SJSA1 (cell line): ENCODE measurements around the gene SYNGR4. TPM values are rescaled to one million over a fixed set of nuclear protein-coding genes. Genes with fewer than 3 reads are reported as not detected.

Source experiments
- DNase-seq, 2 experiments: peaks; one replicate each; pipeline ENCODE4 v3.0.0-alpha.2; 2015 to 2020; ENCODE audit warnings: low spot score in 2 of 2, low read depth in 1 of 2
- H3K27ac ChIP-seq: fragments of 250-450 bp; sonication (Bioruptor Pico); 2 replicates; pipeline ENCODE4 v1.5.1; 2020; ENCODE audit warnings: mild to moderate bottlenecking, moderate library complexity
- H3K27me3 ChIP-seq: fragments of 250-450 bp; sonication (Bioruptor Pico); replicated peaks from 2 replicates; pipeline ENCODE4 v1.5.1; 2020; ENCODE audit warnings: mild to moderate bottlenecking, moderate library complexity
- H3K36me3 ChIP-seq: fragments of 250-450 bp; sonication (Bioruptor Pico); 2 replicates; pipeline ENCODE4 v1.5.1; 2020; ENCODE audit warnings: mild to moderate bottlenecking
- H3K4me1 ChIP-seq: fragments of 250-450 bp; sonication (Bioruptor Pico); replicated peaks from 2 replicates; pipeline ENCODE4 v1.6.1; 2021; ENCODE audit warnings: mild to moderate bottlenecking
- H3K4me3 ChIP-seq: fragments of 250-450 bp; sonication (Bioruptor Pico); 2 replicates; pipeline ENCODE4 v1.5.1; 2020; ENCODE audit warnings: mild to moderate bottlenecking
- H3K9me3 ChIP-seq: fragments of 250-450 bp; sonication (Bioruptor Pico); replicated peaks from 2 replicates; pipeline ENCODE4 v1.5.1; 2020; ENCODE audit warnings: mild to moderate bottlenecking
- total RNA-seq: library from RNA; depleted of rRNA; stranded (reverse); fragments of >200 nt; shearing (Covaris generic); gene quantifications from 2 replicates; pipeline ENCODE4 v1.2.3, GENCODE V29; 2014

Gene SYNGR4
- total RNA-seq, 1 experiment from 2014 or later, result not detected

- no peak overlapping the region for H3K4me3 ChIP-seq
- no peaks in the 10 kb centered on the region for H3K9me3 ChIP-seq
- H3K27ac ChIP-seq, result no peak overlapping the region
- peaks cover 21% of the 10 kb centered on the region for H3K36me3 ChIP-seq
- H3K27me3 ChIP-seq, result peaks cover 45% of the 10 kb centered on the region
- DNase-seq, result no peak
- H3K4me1 ChIP-seq, result peaks cover 11% of the 10 kb centered on the region
Measured at GRCh38 chr19:48392860-48393558, 28.8 kb downstream of the SYNGR4 start.

DNA sequence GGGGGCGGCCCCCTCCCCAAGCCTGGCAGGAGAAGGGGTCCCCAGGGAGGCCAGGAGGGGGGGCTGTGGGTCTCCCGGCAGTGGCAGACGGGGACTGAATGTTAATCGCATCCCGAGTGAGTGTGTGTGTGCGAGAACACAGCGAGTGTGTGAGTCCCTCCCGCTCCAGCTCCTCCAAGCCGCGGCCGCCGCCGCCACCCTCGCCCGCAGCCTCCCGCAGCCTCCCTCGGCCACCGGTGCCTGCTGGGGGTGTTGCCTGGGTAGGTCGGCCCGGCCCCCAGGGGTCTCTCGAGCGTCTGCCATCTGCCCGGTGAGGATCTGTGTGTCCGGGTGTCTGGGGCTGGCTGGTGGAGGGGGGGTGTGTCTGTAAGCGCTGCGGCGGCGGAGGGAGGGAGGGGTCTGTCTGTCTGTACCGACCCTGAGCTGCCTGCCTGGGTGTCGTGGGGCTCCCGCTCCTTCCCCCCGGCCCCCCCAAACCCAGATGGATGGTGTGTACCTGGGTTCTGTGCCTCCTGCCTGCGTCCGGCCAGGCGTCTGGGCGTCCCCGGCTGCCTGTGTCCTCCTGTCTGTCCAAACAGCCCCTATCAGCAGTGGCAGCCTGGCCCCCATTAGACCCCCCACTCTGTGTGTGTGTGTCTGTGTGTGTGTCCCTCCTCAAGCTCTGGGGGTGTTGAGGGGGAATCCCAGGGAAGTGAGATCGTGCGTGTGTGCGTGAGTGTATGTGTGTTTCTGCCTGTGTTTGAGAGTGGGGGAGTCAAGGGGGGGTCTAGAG, 29.6 kb downstream of the SYNGR4 start, which contains the start of gene GRIN2D:
TSS of gene GRIN2D (plus strand) at position 110 of the 772 bp plus-strand sequence. CDS start 4,725 bp downstream, outside the sequence.
- peaks cover 47% of the 10 kb centered on the region for H3K27me3 ChIP-seq
- no peak for DNase-seq
- peaks cover 14% of the 10 kb centered on the region for H3K36me3 ChIP-seq
- H3K4me1 ChIP-seq, result peaks cover 17% of the 10 kb centered on the region
- no peaks in the 10 kb centered on the region for H3K9me3 ChIP-seq
- H3K27ac ChIP-seq, result no peak within 1 kb of the TSS
- no peak within 1 kb of the TSS for H3K4me3 ChIP-seq

- peaks cover 47% of the 10 kb centered on the region for H3K27me3 ChIP-seq
- no peak overlapping the region for H3K4me3 ChIP-seq
- peaks cover 17% of the 10 kb centered on the region for H3K4me1 ChIP-seq
- peaks cover 6% of the 10 kb centered on the region; the same call in 1 of the 2 replicates for H3K36me3 ChIP-seq
- DNase-seq, result no peak
- H3K27ac ChIP-seq, result no peak overlapping the region
- H3K9me3 ChIP-seq, result no peaks in the 10 kb centered on the region
Measured at GRCh38 chr19:48394331-48395169, 30.4 kb downstream of the SYNGR4 start.

DNA sequence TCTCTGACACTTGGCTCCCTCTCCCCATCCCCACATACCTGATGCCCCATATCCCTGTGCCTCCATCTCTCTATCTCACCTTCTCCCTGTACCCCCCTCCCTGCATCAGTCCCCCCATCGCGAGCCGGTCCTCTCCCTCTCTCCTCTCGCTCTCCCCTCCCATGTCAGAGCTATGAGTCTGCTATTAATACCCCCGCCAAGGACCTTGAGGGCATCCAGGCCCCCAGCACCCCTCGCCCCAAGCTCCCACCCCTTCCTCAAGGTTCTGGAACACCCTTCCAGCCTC, 30.9 kb downstream of the SYNGR4 start:
- Histone ChIP-seq H3K4me3 (no peak overlapping the region), H3K9me3 (no peaks in the 10 kb centered on the region), H3K36me3 (0 out of 2 replicates have a peak, but pooled peaks cover 6% of the 10 kb centered on the region), H3K4me1 (peaks cover 20% of the 10 kb centered on the region), H3K27me3 (peaks cover 47% of the 10 kb centered on the region), H3K27ac (no peak overlapping the region)
- no peak for DNase-seq

DNA sequence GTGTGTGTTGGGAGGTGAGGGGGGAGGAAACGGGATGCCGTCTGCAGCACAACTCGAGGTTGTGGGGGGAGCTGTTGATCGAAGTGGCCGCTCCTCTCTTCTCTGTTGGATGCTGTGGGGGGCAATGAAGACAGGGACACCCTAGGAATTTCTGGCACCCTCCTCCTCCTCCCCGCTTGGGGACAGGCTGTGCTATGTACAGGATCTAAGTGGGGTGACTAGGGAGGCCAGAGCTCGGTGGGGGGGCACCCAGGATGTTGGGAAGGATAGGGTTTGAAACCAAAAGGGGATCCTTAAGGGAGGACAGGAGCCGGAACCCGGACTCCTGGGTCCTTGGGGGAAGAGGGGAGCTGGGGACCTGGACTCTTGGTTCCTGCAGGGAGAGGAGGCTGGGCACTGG, 31.3 kb downstream of the SYNGR4 start:
- no peak for DNase-seq
- Histone ChIP-seq H3K36me3 (0 out of 2 replicates have a peak, but pooled peaks cover 3% of the 10 kb centered on the region), H3K27me3 (peaks cover 47% of the 10 kb centered on the region), H3K9me3 (no peaks in the 10 kb centered on the region), H3K4me3 (no peak overlapping the region), H3K4me1 (peaks cover 24% of the 10 kb centered on the region), H3K27ac (no peak overlapping the region)

GRCh38 chr19:48396016-48396823, 32.1 kb downstream of the SYNGR4 start:
- Histone ChIP-seq H3K27ac (no peak overlapping the region), H3K27me3 (peaks cover 47% of the 10 kb centered on the region), H3K4me1 (peaks cover 26% of the 10 kb centered on the region)

DNA sequence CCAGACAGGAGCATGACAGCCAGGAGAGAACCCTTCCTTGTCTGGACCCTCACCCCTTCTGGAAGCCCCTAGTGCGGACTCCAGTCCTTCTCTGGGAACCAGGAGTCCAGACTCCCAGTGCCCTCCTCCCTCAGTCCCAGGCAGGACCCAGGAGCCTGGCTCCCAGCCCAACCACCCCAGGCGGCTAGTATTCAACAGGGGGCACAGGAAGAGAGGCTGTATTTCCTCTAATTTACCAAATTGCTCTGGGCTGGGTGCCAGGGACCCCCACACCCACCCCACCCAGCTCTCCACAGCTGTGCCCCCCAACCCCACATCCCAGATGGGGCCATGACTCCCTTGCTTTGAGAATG, 32.6 kb downstream of the SYNGR4 start:
- H3K36me3 ChIP-seq, result no peaks in the 10 kb centered on the region

More at GRCh38 chr19:48396016-48396823, 32.1 kb downstream of the SYNGR4 start:
- DNase-seq, result no peak
- Histone ChIP-seq H3K4me3 (no peak overlapping the region), H3K9me3 (no peaks in the 10 kb centered on the region), H3K36me3 (no peaks in the 10 kb centered on the region)

DNA sequence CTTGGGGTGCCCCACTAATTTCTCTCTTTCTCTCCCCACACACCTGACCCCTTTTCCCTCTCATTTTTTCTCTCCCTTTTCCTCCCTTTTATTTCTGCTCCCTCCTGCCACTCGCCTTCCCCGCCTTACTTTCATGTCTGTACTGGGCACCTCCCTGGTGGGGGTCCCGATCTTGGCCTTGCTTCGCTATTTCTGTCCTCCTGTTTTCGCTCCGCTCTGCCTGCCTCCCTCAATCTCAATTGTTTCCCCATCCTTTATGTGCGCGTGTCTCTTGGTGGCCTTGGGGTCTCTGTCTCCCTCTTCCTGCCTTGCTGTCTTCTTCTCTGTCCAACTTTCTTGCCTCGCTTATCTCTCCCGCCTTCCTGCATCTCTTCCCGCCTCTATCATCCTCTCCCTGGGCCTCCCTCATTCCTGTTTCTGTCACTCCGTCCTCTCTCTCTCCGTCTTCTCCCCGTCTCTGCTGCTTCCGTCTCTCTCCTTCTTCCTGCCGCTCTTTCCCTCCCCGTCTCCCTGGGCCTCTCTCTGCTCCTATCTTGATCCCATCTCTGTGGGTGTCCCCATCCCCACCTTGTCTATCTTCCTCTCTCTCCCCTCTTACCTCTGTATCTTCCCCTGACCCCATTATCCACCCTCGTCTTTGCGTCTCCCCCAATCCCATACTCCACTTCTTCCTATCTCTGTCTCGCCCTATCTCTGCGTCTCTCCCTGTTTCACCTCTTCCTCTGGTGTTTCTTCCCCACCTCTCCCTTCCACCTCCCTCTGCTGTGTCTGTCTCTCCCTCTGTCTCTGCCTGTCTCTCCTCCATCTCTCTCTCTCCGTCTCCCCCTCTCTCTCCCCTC, 33.3 kb downstream of the SYNGR4 start:
- peak overlapping the region; percentile 35 for H3K4me3 ChIP-seq
- H3K9me3 ChIP-seq, result no peaks in the 10 kb centered on the region
- no peaks in the 10 kb centered on the region for H3K36me3 ChIP-seq
- DNase-seq, result no peak
- peaks cover 26% of the 10 kb centered on the region for H3K4me1 ChIP-seq
- H3K27ac ChIP-seq, result no peak overlapping the region
- H3K27me3 ChIP-seq, result peaks cover 47% of the 10 kb centered on the region

More for the DNA sequence above, 32.6 kb downstream of the SYNGR4 start:
- peaks cover 47% of the 10 kb centered on the region for H3K27me3 ChIP-seq
- H3K4me3 ChIP-seq, result no peak overlapping the region
- peaks cover 26% of the 10 kb centered on the region for H3K4me1 ChIP-seq
- H3K9me3 ChIP-seq, result no peaks in the 10 kb centered on the region
- no peak for DNase-seq
- no peak overlapping the region for H3K27ac ChIP-seq

DNA sequence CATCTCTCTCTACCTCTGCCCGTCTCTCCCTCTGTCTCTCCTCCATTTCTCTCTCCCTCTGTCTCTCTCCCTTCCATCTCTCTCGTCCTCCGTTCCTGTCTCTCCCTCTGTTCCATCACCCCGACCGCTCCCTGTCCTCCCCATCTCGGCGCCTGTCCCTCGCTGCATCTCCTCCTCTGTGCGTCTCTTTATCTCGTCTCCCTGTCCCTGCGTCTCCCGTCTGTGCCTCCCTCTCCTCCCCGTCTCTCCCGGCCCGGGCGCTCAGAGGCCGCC, 33.9 kb downstream of the SYNGR4 start:
- no peak for DNase-seq
- peaks cover 47% of the 10 kb centered on the region for H3K27me3 ChIP-seq
- H3K4me3 ChIP-seq, result peak overlapping the region; percentile 35
- no peaks in the 10 kb centered on the region for H3K36me3 ChIP-seq
- no peak overlapping the region for H3K27ac ChIP-seq
- H3K4me1 ChIP-seq, result peaks cover 26% of the 10 kb centered on the region
- no peaks in the 10 kb centered on the region for H3K9me3 ChIP-seq

DNA sequence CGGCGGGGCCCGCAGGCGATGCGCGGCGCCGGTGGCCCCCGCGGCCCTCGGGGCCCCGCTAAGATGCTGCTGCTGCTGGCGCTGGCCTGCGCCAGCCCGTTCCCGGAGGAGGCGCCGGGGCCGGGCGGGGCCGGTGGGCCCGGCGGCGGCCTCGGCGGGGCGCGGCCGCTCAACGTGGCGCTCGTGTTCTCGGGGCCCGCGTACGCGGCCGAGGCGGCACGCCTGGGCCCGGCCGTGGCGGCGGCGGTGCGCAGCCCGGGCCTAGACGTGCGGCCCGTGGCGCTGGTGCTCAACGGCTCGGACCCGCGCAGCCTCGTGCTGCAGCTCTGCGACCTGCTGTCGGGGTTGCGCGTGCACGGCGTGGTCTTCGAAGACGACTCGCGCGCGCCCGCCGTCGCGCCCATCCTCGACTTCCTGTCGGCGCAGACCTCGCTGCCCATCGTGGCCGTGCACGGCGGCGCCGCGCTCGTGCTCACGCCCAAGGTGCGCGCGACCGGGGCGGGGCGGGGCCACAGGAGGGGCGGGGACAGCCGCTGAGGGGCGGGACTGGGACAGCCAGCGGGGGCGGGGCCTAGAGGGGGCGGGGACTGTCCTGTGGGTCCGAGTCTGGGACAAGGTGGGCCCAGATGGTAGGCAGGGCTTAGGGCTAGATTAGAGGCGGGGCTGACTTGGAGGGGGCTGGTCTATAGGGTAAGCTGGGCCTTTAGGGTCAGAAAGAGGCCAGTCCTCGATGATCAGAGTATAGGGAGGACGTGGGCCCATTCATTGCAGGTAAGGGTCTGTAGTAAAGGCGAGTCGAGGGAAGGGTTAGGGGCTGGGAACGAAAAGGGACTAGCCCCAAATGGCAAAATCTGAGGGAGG, 34.4 kb downstream of the SYNGR4 start:
- peaks cover 23% of the 10 kb centered on the region for H3K4me1 ChIP-seq
- no peak overlapping the region for H3K27ac ChIP-seq
- H3K9me3 ChIP-seq, result no peaks in the 10 kb centered on the region
- peak overlapping the region; percentile 35 for H3K4me3 ChIP-seq
- peaks cover 43% of the 10 kb centered on the region for H3K27me3 ChIP-seq
- no peaks in the 10 kb centered on the region for H3K36me3 ChIP-seq
- DNase-seq, result peak in 1 of 2 experiments; percentile 67

DNA sequence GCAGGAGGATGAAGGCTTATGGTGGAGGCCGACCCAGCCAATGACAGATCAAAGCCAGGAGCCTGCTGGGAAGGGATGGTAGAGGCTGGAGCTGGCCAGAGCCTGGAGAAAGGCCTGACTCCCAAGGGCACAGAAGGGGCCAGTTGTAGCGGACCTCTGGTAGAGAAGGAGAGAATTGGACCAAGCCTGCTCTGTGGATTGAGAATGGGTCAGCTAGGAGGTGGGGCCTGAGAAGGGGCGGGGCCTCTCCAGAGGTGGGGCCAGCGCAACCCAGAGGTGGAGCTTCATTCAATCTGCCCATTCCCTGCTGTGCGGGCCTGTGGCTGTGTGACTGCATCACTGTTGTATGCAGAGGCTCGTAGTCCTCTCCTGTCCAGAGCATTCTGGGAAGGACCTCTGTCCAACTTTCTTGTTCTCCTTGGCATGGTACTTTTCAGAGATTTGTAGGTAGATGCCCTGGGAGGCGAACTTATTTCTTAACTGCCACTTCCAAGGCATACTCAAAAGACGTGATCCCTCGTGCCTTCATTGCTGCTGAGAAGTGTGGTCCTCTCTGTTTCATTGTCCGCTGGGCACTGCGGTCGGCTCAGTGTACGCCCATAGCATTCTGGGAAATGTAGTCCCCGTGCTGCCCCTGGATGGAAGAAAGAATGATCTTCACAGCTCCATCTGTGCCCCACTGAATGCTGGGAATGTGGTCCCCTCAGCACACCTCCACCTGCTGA, 36.0 kb downstream of the SYNGR4 start:
- H3K27me3 ChIP-seq, result peaks cover 29% of the 10 kb centered on the region
- H3K4me1 ChIP-seq, result peaks cover 18% of the 10 kb centered on the region
- H3K27ac ChIP-seq, result no peak overlapping the region
- peak; percentile 65 to 72 for DNase-seq
- H3K36me3 ChIP-seq, result no peaks in the 10 kb centered on the region
- peak overlapping the region; percentile 13; the same call in 1 of the 2 replicates for H3K4me3 ChIP-seq
- no peaks in the 10 kb centered on the region for H3K9me3 ChIP-seq
